NCI-H2196 (cell line): ENCODE measurements around the gene PDE6C.
A peak's percentile ranks its signal among the peaks of the same experiment; 100 is the strongest.
"Not testable (repeated sequence)": the region's sequence is repeated elsewhere in the genome, so short reads cannot be mapped to it uniquely, and the experiment has no call there.

ENCODE experiments used
- DNase-seq: peaks from one replicate; lab custom pipeline; 2025; ENCODE audit not compliant: unreplicated experiment; lab: John Stamatoyannopoulos, UW

The PDE6C gene

GRCh38 chr10:93629647-93630305 lies 17.4 kb downstream of the PDE6C start:
- no peak for DNase-seq

- no peak for DNase-seq
These were observed 18.6 kb downstream of the PDE6C start for GRCh38 chr10:93630625-93631557.

GRCh38 chr10:93639791-93640190 lies 27.5 kb downstream of the PDE6C start:
- DNase-seq = no peak

GRCh38 chr10:93652857-93653256 lies 40.5 kb downstream of the PDE6C start:
- no peak for DNase-seq

GRCh38 chr10:93654201-93654600 lies 41.9 kb downstream of the PDE6C start:
- no peak for DNase-seq

GRCh38 chr10:93656155-93656554 lies 43.8 kb downstream of the PDE6C start:
- no peak for DNase-seq

- DNase-seq = no peak
These were observed 45.4 kb downstream of the PDE6C start for GRCh38 chr10:93657757-93658156.

- DNase-seq = no peak
These were observed 53.7 kb downstream of the PDE6C start for GRCh38 chr10:93666030-93666429.

GRCh38 chr10:93667795-93668194 lies 55.5 kb downstream of the PDE6C start:
- DNase-seq = no peak

- DNase-seq = no peak
These were observed 58.0 kb downstream of the PDE6C start for GRCh38 chr10:93670372-93670771.

GRCh38 chr10:93671042-93671441 lies 58.7 kb downstream of the PDE6C start:
- DNase-seq = no peak

GRCh38 chr10:93672022-93672678 lies 59.8 kb downstream of the PDE6C start:
- no peak for DNase-seq

- no peak for DNase-seq
These were observed 60.6 kb downstream of the PDE6C start for GRCh38 chr10:93672890-93673289.

GRCh38 chr10:93673791-93674190 lies 61.5 kb downstream of the PDE6C start:
- no peak for DNase-seq

- no peak for DNase-seq
These were observed 66.0 kb downstream of the PDE6C start for GRCh38 chr10:93678386-93678785.

- DNase-seq = no peak
These were observed 66.7 kb downstream of the PDE6C start for GRCh38 chr10:93678805-93679587.

GRCh38 chr10:93680412-93681047 lies 68.2 kb downstream of the PDE6C start:
- DNase-seq = peak; percentile 35

GRCh38 chr10:93687737-93688136 lies 75.4 kb downstream of the PDE6C start:
- DNase-seq = no peak

GRCh38 chr10:93695740-93696139 lies 83.4 kb downstream of the PDE6C start:
- DNase-seq = no peak

- not testable (repeated sequence) for DNase-seq
These were observed 84.2 kb downstream of the PDE6C start for GRCh38 chr10:93696582-93696981.
